DND-41 (cell line): ENCODE results near the gene FAM217B.

Source experiments
- ATAC-seq: fragments of 200-7000 bp; cut with Tn5 transposase; 3 replicates; pipeline ENCODE4 v1.9.1; 2021; ENCODE audit warnings: low read depth; ENCODE audit not compliant: insufficient read depth
- DNase-seq: peaks from one replicate; pipeline ENCODE4 v3.0.0-alpha.2; 2020
- H2AFZ ChIP-seq: 2 replicates; pipeline ENCODE4 v1.6.0; 2012; ENCODE audit warnings: low read depth, low read length
- H3K27ac ChIP-seq: 2 replicates; pipeline ENCODE4 v1.5.1; 2012; ENCODE audit warnings: low read length, inconsistent platforms
- H3K27me3 ChIP-seq: fragments of 200-600 bp; sonication (generic); 2 replicates; pipeline ENCODE4 v1.6.0; 2012; ENCODE audit warnings: low read length, mild to moderate bottlenecking, inconsistent platforms; ENCODE audit not compliant: insufficient read depth, poor library complexity
- H3K36me3 ChIP-seq: 2 replicates; pipeline ENCODE4 v1.5.1; 2012; ENCODE audit warnings: low read length, inconsistent platforms; ENCODE audit not compliant: insufficient read depth
- H3K4me1 ChIP-seq: 2 replicates; pipeline ENCODE4 v1.5.1; 2012; ENCODE audit warnings: mild to moderate bottlenecking, low read length; ENCODE audit not compliant: insufficient read depth
- H3K4me2 ChIP-seq: 2 replicates; pipeline ENCODE4 v1.6.0; 2012; ENCODE audit warnings: mild to moderate bottlenecking, moderate library complexity, low read length, inconsistent platforms; ENCODE audit not compliant: insufficient read depth
- H3K4me3 ChIP-seq, 2 experiments: fragments of 200-600 bp in 1 of 2; shearing (Covaris generic) in 1 of 2; 2 replicates each; pipeline ENCODE4 v1.5.1; 2012 to 2016; ENCODE audit warnings: inconsistent platforms in 2 of 2, low read length in 2 of 2, mild to moderate bottlenecking in 2 of 2, low read depth in 1 of 2, moderate library complexity in 1 of 2
- H3K79me2 ChIP-seq: 2 replicates; pipeline ENCODE4 v1.6.0; 2012; ENCODE audit warnings: low read length, inconsistent platforms; ENCODE audit not compliant: insufficient read depth
- H3K9ac ChIP-seq: 2 replicates; pipeline ENCODE4 v1.6.0; 2012; ENCODE audit warnings: low read depth, mild to moderate bottlenecking, inconsistent platforms, low read length, moderate library complexity
- H3K9me3 ChIP-seq: 2 replicates; pipeline ENCODE4 v1.5.1; 2012; ENCODE audit warnings: low read length, moderate library complexity, mild to moderate bottlenecking, inconsistent platforms; ENCODE audit not compliant: insufficient read depth, severe bottlenecking
- H4K20me1 ChIP-seq: 2 replicates; pipeline ENCODE4 v1.6.0; 2012; ENCODE audit warnings: low read length; ENCODE audit not compliant: insufficient read depth
- EZH2 ChIP-seq: IDR thresholded peaks from 3 replicates; pipeline ENCODE4 v1.6.1; 2012; ENCODE audit warnings: borderline replicate concordance, low read depth, mild to moderate bottlenecking, moderate library complexity, low read length, inconsistent platforms; ENCODE audit not compliant: severe bottlenecking
- TF ChIP-seq, protein P1 (sequence below): IDR thresholded peaks from 2 replicates; pipeline ENCODE4 v1.5.1; 2012; ENCODE audit warnings: borderline replicate concordance, low read length, moderate library complexity, mild to moderate bottlenecking; ENCODE audit not compliant: poor library complexity, severe bottlenecking; ENCODE audit errors: extremely low read depth

Gene FAM217B

DNA sequence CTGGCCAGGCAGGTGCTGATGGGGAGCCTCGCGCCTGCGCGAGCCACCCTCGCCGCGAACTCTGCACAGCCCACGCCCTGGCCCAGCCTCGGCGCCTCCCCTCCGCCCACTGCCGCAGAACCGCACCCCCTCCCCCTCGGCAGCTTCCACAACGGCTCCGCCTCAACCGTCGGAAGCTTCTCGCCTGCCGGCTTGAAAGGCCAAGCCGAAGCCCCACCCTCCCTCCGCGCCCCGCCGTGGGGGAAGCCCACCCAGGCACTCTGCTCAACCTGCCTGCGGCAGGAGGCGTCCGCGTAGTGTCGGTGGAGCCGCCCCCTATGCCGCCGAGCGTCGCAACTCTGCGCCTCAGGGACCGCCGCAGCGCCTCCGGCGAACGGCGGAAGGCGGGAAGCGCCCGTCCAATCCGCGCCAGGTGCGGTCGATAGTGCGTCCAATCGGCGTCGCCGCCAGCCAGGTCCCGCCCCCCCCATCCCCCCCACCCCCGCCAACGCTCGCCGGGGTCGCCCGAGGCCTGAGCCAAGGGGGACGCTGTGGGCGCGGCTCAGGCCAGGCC lies 6.8 kb upstream of the FAM217B start, which contains the start of gene SYCP2:
Gene SYCP2, minus strand, starts transcription at position 342 of the 553 bp plus-strand sequence. CDS start 11,224 bp downstream, outside the sequence.
- H3K27me3 ChIP-seq, result peaks cover 10% of the 10 kb centered on the region
- H3K36me3 ChIP-seq, result no peaks in the 10 kb centered on the region
- DNase-seq (no peak), ATAC-seq (no peak)
- no peak within 1 kb of the TSS for H3K4me2 ChIP-seq
- no peak within 1 kb of the TSS for H3K9ac ChIP-seq
- H3K4me3 ChIP-seq, result no peak within 1 kb of the TSS
- H4K20me1 ChIP-seq, result no peaks in the 10 kb centered on the region
- TF ChIP-seq, protein P1, sequence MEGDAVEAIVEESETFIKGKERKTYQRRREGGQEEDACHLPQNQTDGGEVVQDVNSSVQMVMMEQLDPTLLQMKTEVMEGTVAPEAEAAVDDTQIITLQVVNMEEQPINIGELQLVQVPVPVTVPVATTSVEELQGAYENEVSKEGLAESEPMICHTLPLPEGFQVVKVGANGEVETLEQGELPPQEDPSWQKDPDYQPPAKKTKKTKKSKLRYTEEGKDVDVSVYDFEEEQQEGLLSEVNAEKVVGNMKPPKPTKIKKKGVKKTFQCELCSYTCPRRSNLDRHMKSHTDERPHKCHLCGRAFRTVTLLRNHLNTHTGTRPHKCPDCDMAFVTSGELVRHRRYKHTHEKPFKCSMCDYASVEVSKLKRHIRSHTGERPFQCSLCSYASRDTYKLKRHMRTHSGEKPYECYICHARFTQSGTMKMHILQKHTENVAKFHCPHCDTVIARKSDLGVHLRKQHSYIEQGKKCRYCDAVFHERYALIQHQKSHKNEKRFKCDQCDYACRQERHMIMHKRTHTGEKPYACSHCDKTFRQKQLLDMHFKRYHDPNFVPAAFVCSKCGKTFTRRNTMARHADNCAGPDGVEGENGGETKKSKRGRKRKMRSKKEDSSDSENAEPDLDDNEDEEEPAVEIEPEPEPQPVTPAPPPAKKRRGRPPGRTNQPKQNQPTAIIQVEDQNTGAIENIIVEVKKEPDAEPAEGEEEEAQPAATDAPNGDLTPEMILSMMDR, result no peak
- TF ChIP-seq EZH2, result no peak
- H3K4me1 ChIP-seq, result no peaks in the 10 kb centered on the region
- H2AFZ ChIP-seq, result no peak within 1 kb of the TSS
- H3K27ac ChIP-seq, result no peak within 1 kb of the TSS
- no peaks in the 10 kb centered on the region for H3K79me2 ChIP-seq
- H3K9me3 ChIP-seq, result no peaks in the 10 kb centered on the region

DNA sequence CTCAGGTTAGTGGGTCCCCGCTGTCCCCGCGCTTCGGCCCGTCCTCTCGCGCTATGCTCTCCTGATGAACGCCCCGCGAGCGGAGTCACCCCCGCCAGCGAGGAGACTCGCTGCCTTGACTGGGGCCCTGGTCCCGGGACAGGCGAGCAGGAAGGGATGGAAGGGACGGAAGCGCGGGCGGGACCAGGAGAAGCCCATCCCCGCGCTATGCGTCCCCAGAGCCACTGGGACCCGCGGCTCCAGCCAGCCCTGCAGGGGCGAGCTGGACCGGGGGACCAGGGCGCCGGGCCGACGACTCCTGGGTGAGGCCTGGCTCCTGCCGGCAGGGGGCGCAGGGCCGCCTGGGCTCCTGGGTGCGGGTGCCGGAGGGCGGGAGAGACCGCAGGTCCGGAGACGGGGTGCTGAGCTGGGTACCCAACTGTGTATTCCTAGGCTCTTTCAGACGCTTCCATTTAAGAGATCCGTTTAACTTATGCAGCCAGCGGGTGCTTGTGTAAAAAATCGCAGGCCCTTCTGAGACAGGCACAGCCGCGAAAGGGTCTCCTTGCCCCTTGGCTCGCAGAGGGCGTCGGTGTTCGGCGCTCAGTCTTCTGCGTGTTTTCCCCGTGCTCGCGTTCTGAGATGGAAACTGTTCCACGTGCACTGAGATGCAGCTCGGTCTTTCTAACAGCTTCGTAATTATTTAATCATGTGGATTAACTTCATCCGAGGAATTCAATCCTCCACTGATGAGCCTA lies 6.2 kb upstream of the FAM217B start:
- DNase-seq (no peak), ATAC-seq (no peak)
- H3K27ac ChIP-seq, result no peak overlapping the region
- H3K79me2 ChIP-seq, result no peaks in the 10 kb centered on the region
- TF ChIP-seq, protein P1, result no peak
- H2AFZ ChIP-seq, result no peak overlapping the region
- no peak overlapping the region for H3K9ac ChIP-seq
- H4K20me1 ChIP-seq, result no peaks in the 10 kb centered on the region
- peaks cover 2% of the 10 kb centered on the region for H3K4me1 ChIP-seq
- no peaks in the 10 kb centered on the region for H3K9me3 ChIP-seq
- H3K36me3 ChIP-seq, result no peaks in the 10 kb centered on the region
- H3K4me3 ChIP-seq, result no peak overlapping the region
- H3K4me2 ChIP-seq, result no peak overlapping the region
- H3K27me3 ChIP-seq, result peaks cover 8% of the 10 kb centered on the region

DNA sequence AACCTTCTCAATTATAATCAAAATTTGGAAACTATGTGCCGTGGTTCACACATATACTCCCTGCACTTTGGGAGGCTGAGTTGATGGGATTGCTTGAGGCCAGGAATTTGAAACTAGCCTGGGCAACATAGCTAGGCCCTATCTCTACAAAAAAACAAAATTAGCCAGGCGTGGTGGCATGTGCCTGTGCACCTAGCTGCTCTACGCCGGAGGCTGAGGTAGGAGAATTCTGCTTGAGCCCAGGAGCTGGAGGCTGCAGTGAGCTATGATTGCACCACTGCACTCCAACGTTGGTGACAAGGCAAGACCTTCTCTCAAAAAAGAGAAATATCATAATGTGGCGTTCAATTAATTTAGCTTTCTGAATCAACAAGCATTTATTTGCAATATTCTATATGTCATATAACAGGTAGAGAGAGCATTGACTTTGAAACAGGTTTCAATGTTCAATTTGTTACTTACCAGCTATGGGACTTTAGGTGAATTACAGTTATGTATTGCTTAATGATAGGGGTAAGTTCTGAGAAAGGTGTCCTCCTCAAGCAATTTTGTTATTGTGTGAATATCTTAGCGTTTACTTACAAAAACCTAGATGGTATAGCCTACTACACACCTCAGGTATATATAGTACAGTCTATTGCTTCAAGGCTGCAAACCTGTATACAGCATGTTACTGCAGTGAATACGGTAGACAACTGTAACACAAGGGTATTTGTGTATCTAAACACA lies 4.6 kb upstream of the FAM217B start:
- DNase-seq (no peak), ATAC-seq (no peak)
- TF ChIP-seq, protein P1, result no peak
- no peak for TF ChIP-seq EZH2
- Histone ChIP-seq H3K27me3 (no peaks in the 10 kb centered on the region), H3K9ac (no peak overlapping the region), H4K20me1 (no peaks in the 10 kb centered on the region), H3K36me3 (no peaks in the 10 kb centered on the region), H3K4me1 (peaks cover 11% of the 10 kb centered on the region), H3K27ac (no peak overlapping the region), H3K4me3 (no peak overlapping the region), H3K4me2 (no peak overlapping the region), H3K79me2 (peaks cover 6% of the 10 kb centered on the region), H3K9me3 (no peaks in the 10 kb centered on the region), H2AFZ (no peak overlapping the region)
